Aorta (tissue), 5 donors: ENCODE data around the gene EPB41L2. TPM values are rescaled to one million over a fixed set of nuclear protein-coding genes. Genes with fewer than 3 reads are reported as not detected.

Experiments
- ATAC-seq: fragments of 200-7000 bp; cut with Tn5 transposase; one replicate; pipeline ENCODE4 v1.9.1; 2022; ENCODE audit warnings: moderate library complexity; ENCODE audit not compliant: low FRiP score
- DNase-seq, 2 donors: peaks; one replicate each; pipeline ENCODE4 v3.0.0-alpha.2; 2020
- H3K27ac ChIP-seq, 2 donors: one replicate each; pipeline ENCODE4 v1.5.1; 2013; ENCODE audit warnings: low read length in 2 of 2, mild to moderate bottlenecking in 2 of 2, moderate library complexity in 2 of 2, control low read depth in 1 of 2, inconsistent platforms in 1 of 2, low read depth in 1 of 2
- H3K27me3 ChIP-seq, 2 donors: one replicate each; pipeline ENCODE4 v1.6.1; 2013; ENCODE audit warnings: control low read depth in 1 of 2, low read length in 1 of 2, mild to moderate bottlenecking in 1 of 2, moderate library complexity in 1 of 2; ENCODE audit not compliant: insufficient read depth in 2 of 2, control insufficient read depth in 1 of 2
- H3K36me3 ChIP-seq, 2 donors: one replicate each; pipeline ENCODE4 v1.6.1; 2013; ENCODE audit warnings: control low read depth in 1 of 2, low read length in 1 of 2, mild to moderate bottlenecking in 1 of 2; ENCODE audit not compliant: insufficient read depth in 2 of 2, control insufficient read depth in 1 of 2
- H3K4me1 ChIP-seq, 2 donors: one replicate each; pipeline ENCODE4 v1.6.1; 2013; ENCODE audit warnings: low read length in 2 of 2, control low read depth in 1 of 2, mild to moderate bottlenecking in 1 of 2, moderate library complexity in 1 of 2; ENCODE audit not compliant: insufficient read depth in 2 of 2, control insufficient read depth in 1 of 2
- H3K4me3 ChIP-seq, 2 donors: one replicate each; pipeline ENCODE4 v1.5.1; 2013; ENCODE audit warnings: low read length in 2 of 2, control low read depth in 1 of 2, mild to moderate bottlenecking in 1 of 2
- H3K9me3 ChIP-seq: one replicate; pipeline ENCODE4 v1.6.1; 2013; ENCODE audit warnings: mild to moderate bottlenecking, low read length; ENCODE audit not compliant: control insufficient read depth
- WGBS, 2 donors: extraction: QIAGEN DNeasy Blood & Tissue Kit; methylation state at CpG; one replicate each; pipeline ENCODE4 v1.1.7; 2013; 5-methylcytosine and 5-hydroxymethylcytosine counted together
- intact Hi-C, 2 donors: fragments of 100-400 bp; cut with DNase I; formaldehyde crosslinking; loops; one replicate each; pipeline versions ENCODE4 v1.14.2 to v1.15.0; 2022
- polyA plus RNA-seq, 2 donors: library from polyadenylated mRNA; stranded (reverse); fragments of 200-250 nt; gene quantifications; one replicate each; pipeline ENCODE4 v1.2.3, GENCODE V29; 2013
- total RNA-seq, 2 donors: library from RNA; stranded (reverse); fragmentation: NEBNext Ultra II Directional; extraction: Animal tissue kit (Norgen Biotek cat#: 25700); gene quantifications; one replicate each; pipeline ENCODE4 v1.2.1, GENCODE V29; 2021
- donor health status: healthy with polysubstance abuse.
- donor health status: Bipolar disorder and iron deficiency.
- donor health status: DM: no; HTN: no; CAD: no.
- donor health status: DM: no; HTN: no; CAD: no.
- donor health status: DM: yes; HTN: yes; CAD: no.

The EPB41L2 gene
- total and polyA plus RNA-seq, 4 donors = 36.1 to 340 (median 118) TPM

DNA sequence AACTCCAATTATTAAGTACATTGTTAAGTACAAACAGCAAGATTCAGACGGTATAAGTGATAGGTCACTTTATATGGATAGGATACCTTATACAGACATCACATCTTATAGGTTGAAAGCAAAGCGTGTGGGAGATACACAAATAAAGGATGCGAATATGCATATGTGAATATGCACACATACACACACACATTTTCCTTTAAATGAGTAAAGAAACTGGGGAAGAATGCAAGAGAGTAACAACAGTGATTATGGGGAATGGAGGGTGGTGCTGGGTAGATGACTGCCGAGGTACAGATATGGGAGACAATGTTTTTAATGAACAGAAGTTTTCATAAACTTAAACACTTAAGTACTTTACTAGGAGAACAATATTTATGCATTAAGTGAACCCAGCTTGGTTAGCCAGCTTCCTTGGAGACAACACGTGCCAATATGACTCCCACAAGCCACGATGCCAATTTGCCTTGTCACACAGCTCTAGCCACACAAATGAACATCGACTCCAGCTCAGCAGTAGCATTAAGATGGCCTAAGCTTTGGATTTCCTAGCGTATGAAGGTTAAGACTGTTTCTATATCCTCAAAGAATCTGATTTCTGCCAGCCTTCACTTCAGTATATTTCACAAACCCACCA is 96.6 kb downstream of the EPB41L2 start:
- Histone ChIP-seq H3K27me3 (no peaks in the 10 kb centered on the region), H3K4me3 (no peak overlapping the region), H3K27ac (no peak overlapping the region), H3K4me1 (peaks cover 0 to 7% of the 10 kb centered on the region in 2 donors), H3K36me3 (no peaks in the 10 kb centered on the region), H3K9me3 (no peaks in the 10 kb centered on the region)
- WGBS, 2 donors = 57 to 60% methylated on average over 8 of the region's 8 CpGs
- intact Hi-C loops = loop anchor here in 1 of 2 donors (10.0 kb wide), 1 partner anchor 98 kb away; the partner anchor contains the start of gene EPB41L2
- ATAC-seq = no peak
- DNase-seq = no peak

DNA sequence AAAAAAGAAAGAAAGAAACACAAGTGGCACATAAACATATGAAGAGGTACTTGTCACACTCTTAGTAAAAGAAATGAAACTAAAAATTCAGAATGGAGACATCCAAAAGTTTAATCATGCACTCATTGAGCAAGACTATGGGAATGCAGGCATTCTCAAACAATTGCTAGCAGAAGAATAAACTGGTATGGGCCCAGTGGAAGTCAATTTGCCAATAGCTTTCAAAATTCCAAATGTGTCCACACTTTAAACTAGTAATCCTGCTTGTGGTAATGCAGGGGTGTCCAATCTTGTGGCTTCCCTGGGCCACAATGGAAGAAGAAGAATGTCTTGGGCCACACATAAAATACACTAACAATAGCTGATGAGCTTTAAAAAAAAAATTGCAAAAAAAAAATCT is 97.4 kb downstream of the EPB41L2 start:
- Histone ChIP-seq H3K27ac (no peak overlapping the region), H3K36me3 (no peaks in the 10 kb centered on the region), H3K4me3 (no peak overlapping the region), H3K4me1 (peaks cover 0 to 7% of the 10 kb centered on the region in 2 donors), H3K27me3 (no peaks in the 10 kb centered on the region), H3K9me3 (no peaks in the 10 kb centered on the region)
- intact Hi-C loops = loop anchor here in 1 of 2 donors (10.0 kb wide), 1 partner anchor 99 kb away; the partner anchor contains the start of gene EPB41L2
- no peak for ATAC-seq
- no peak for DNase-seq

DNA sequence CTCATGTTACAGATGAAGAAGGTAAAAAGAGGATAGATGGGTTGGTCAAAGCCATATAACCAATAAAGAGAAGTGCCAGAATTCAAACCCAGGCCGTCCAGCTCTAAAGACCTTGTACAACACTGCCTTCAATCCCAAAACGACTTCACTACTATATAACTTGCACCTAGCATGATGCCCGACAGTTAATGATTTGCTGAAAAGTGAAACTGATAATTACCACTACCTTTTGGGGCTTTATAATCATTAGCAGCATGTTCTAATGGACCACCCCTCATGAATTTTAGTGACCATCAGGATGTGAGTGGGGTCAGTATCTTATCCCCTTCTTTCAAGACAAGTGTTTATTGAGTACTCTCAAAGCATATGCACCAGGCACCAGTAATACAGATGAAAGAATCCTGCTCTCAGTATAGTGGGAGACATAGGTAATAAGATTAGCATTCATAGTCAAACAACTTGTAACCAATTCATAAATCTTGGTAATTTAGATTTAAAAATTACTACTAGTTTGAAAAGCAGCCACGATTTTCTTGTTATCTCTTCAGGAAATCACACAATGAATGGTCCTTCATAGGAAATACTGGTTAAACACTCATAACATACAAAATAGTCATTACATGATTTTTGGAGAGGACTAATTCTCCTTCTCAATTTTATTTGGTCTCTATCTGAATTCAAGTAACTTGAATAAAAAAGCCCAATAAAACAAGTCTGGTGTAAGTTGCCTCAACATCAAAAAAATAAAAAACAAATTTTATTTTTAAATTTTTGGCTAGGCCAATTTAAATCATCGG is 98.0 kb downstream of the EPB41L2 start:
- intact Hi-C loops = loop anchor here in 1 of 2 donors (10.0 kb wide), 1 partner anchor 100 kb away; the partner anchor contains the start of gene EPB41L2
- H3K36me3 ChIP-seq = no peaks in the 10 kb centered on the region
- H3K4me1 ChIP-seq = peaks cover 0 to 7% of the 10 kb centered on the region in 2 donors
- no peaks in the 10 kb centered on the region for H3K27me3 ChIP-seq
- H3K9me3 ChIP-seq = no peaks in the 10 kb centered on the region
- no peak overlapping the region for H3K27ac ChIP-seq
- DNase-seq (no peak), ATAC-seq (no peak)
- no peak overlapping the region for H3K4me3 ChIP-seq
- WGBS, 2 donors = 57 to 60% methylated on average over 5 of the region's 5 CpGs

DNA sequence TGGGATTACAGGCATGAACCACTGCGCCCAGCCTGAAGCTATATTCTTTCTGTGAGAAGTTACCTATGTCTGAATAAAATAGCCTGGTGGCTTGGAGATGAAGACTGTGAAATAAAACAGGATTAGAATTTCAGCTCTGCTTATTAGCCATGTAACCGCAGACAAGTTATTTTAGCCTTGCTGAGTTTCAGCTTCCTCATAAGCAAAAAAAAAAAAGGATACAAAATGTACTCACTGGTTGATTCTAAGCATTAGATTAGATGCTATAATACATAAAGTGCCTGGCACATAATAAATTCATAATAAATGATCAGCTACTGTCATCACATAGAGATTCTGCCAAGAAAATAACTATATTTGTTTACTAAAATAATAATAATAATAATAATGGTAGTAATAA is 98.8 kb downstream of the EPB41L2 start:
- no peaks in the 10 kb centered on the region for H3K9me3 ChIP-seq
- intact Hi-C loops = loop anchor here in 1 of 2 donors (10.0 kb wide), 1 partner anchor 101 kb away; the partner anchor contains the start of gene EPB41L2
- 96 to 98% methylated on average over 2 of the region's 2 CpGs for WGBS, 2 donors
- no peaks in the 10 kb centered on the region for H3K27me3 ChIP-seq
- H3K4me3 ChIP-seq = no peak overlapping the region
- H3K27ac ChIP-seq = no peak overlapping the region
- H3K4me1 ChIP-seq = peaks cover 2 to 7% of the 10 kb centered on the region in 2 donors
- DNase-seq (no peak), ATAC-seq (no peak)
- H3K36me3 ChIP-seq = no peaks in the 10 kb centered on the region

DNA sequence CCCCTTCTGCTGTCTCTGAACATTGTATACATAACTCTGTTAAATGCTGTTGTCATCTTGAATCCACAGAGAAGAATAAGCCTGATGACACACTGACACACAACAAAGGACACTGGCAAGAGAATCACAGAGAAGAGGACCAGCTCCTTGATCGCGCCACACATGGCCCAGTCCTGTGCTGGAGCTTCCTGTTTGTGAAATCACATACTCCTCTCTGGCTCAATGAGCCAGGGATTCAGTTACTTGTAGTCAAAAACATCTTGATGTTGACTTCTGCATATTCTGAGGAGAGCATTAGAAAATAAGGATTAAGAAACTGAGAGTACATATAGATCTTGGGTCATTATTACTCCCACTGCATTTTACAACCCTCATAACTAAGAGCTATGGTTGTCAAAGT is 100.1 kb downstream of the EPB41L2 start:
- H3K4me1 ChIP-seq = peaks cover 5 to 9% of the 10 kb centered on the region in 2 donors
- 61 to 74% methylated on average over 2 of the region's 2 CpGs for WGBS, 2 donors
- H3K4me3 ChIP-seq = no peak overlapping the region
- intact Hi-C loops = loop anchor here in 1 of 2 donors (10.0 kb wide), 1 partner anchor 102 kb away; the partner anchor contains the start of gene EPB41L2
- no peaks in the 10 kb centered on the region for H3K27me3 ChIP-seq
- no peak for ATAC-seq
- H3K27ac ChIP-seq = no peak overlapping the region
- no peaks in the 10 kb centered on the region for H3K9me3 ChIP-seq
- H3K36me3 ChIP-seq = peaks cover 0 to 1% of the 10 kb centered on the region in 2 donors
- peak in 1 of 2 donors; percentile 57 for DNase-seq

DNA sequence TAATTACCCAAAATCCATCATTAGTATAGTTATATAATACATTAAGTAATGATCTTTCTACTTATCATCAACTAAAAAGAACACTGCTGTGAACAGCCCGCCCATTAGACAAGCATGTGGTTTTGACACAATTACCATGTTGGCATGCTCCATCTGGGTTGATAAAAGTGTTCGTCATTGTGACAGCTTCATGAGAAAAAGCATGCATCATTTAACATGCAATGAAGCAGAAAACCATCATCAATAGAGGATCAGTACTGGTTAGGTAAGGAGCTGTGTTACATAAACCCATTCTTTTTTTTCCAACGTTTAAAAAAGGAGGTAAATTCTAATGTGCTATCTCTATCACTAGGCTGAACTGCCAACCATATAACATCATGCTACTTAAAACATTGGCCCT is 101.9 kb downstream of the EPB41L2 start:
- Histone ChIP-seq H3K36me3 (peaks cover 0 to 1% of the 10 kb centered on the region in 2 donors), H3K27ac (no peak overlapping the region), H3K4me1 (peaks cover 2 to 5% of the 10 kb centered on the region in 2 donors), H3K4me3 (no peak overlapping the region), H3K9me3 (no peaks in the 10 kb centered on the region), H3K27me3 (no peaks in the 10 kb centered on the region)
- 63 to 71% methylated on average over 3 of the region's 3 CpGs for WGBS, 2 donors
- intact Hi-C loops = loop anchor here in 1 of 2 donors (10.0 kb wide), 1 partner anchor 104 kb away; the partner anchor contains the start of gene EPB41L2
- no peak for ATAC-seq
- DNase-seq = no peak

DNA sequence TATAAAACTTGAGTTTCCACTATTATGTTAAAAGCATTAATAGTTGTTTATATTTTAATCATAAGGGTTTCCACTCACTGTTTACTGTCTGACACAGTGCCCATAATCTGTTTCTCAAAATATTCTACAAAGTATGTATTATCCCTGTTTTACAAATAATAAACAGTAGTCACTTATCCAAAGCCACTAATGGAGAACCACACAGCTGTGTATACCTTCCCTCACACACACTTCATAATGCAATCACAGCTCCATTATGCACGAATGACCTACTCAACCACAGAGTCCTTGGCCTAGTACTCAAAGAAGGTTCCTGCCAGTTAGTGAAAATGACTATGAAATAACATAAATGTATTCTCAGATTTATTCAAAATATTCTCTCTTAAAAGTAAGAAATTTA is 103.1 kb downstream of the EPB41L2 start:
- DNase-seq = no peak
- ATAC-seq = no peak
- Histone ChIP-seq H3K27ac (no peak overlapping the region), H3K4me1 (peaks cover 2 to 5% of the 10 kb centered on the region in 2 donors), H3K36me3 (peaks cover 0 to 2% of the 10 kb centered on the region in 2 donors), H3K27me3 (no peaks in the 10 kb centered on the region), H3K4me3 (no peak overlapping the region), H3K9me3 (no peaks in the 10 kb centered on the region)
- intact Hi-C loops = loop anchor here in 1 of 2 donors (10.0 kb wide), 1 partner anchor 105 kb away; the partner anchor contains the start of gene EPB41L2
- WGBS, 2 donors = 14 to 17% methylated on average over 1 of the region's 1 CpG

DNA sequence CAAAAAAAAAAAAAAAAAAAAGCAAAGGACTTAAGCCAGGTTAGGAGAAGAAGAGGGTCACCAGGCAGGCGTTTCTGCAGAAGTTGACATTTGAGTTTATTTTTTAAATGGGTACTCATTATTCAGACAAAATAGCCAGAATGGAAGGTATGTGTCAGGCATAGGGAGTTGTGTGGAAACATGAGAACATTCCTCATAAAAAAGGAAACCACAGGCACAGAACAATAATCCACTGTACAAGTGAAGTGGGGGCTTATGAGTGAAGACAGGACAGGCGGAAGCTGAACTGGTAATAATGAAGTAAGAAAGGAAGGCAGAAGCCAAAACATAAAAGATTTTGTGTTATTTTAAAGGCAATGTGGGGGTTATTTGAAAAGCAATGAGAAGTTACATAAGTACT is 104.6 kb downstream of the EPB41L2 start:
- DNase-seq (no peak), ATAC-seq (no peak)
- Histone ChIP-seq H3K4me3 (no peak overlapping the region), H3K27me3 (no peaks in the 10 kb centered on the region), H3K36me3 (peaks cover 0 to 3% of the 10 kb centered on the region in 2 donors), H3K4me1 (peaks cover 2 to 5% of the 10 kb centered on the region in 2 donors), H3K27ac (no peak overlapping the region), H3K9me3 (no peaks in the 10 kb centered on the region)
- 56 to 69% methylated on average over 2 of the region's 2 CpGs for WGBS, 2 donors
- intact Hi-C loops = no loop called here
